K562 (cell line): ENCODE measurements around the gene ARAP1. TPM values are rescaled to one million over a fixed set of nuclear protein-coding genes. Genes with fewer than 3 reads are reported as not detected.

Experiments
- ATAC-seq: fragments of 200-7000 bp; cut with Tn5 transposase; 3 replicates; pipeline ENCODE4 v1.9.1; 2020; ENCODE audit warnings: moderate library complexity
- BruUV-seq: library from RNA; stranded (reverse); fragments of 400-500 nt; replicated peaks from 2 replicates; lab custom pipeline; 2021; lab: Mats Ljungman, UMichigan
- CTCF ChIA-PET: fragments of 300-600 bp; formaldehyde crosslinking; extraction: SDS; loops from one replicate; lab custom pipeline; 2021; ENCODE audit warnings: low intra/inter-chr PET ratio; lab: Yijun Ruan, JAX
- POLR2A ChIA-PET: fragments of 300-600, 350-650 bp; sonication (Branson Sonifier 250); formaldehyde crosslinking; extraction: SDS; loops from one replicate; lab custom pipeline; 2021; ENCODE audit warnings: antibody characterized with exemption, inconsistent platforms; lab: Yijun Ruan, JAX
- DNase-seq, 4 experiments: peaks; one replicate each; pipeline versions ENCODE4 v3.0.0 to v3.0.0-alpha.2; 2011 to 2018; ENCODE audit warnings: low spot score in 3 of 4, mixed read lengths in 3 of 4; ENCODE audit errors: extremely low read depth in 1 of 4
- FAIRE-seq: peaks from 2 replicates; lab custom pipeline; 2011; peaks lifted over from hg19 to GRCh38; lab: Jason Lieb, UNC
- H2AFZ ChIP-seq: 2 replicates; pipeline ENCODE4 v1.6.0; 2011; ENCODE audit warnings: low read depth, low read length, control low read depth, inconsistent platforms
- H3K27ac ChIP-seq: fragments of 200-600 bp; 3 replicates; pipeline ENCODE4 v1.8.0; 2011; ENCODE audit warnings: low read depth, mild to moderate bottlenecking, control low read depth, inconsistent platforms, low read length, moderate library complexity, mixed read lengths; ENCODE audit errors: extremely low read depth
- H3K27me3 ChIP-seq, 2 experiments: fragments of 300-600 bp in 1 of 2; 2 replicates in 1 of 2; 3 replicates in 1 of 2; pipeline versions ENCODE4 v1.6.0 to v1.8.0; 2011; ENCODE audit warnings: inconsistent platforms in 2 of 2, low read length in 2 of 2, mild to moderate bottlenecking in 1 of 2, mixed read lengths in 1 of 2, moderate library complexity in 1 of 2; ENCODE audit not compliant: control insufficient read depth in 2 of 2, insufficient read depth in 2 of 2
- H3K36me3 ChIP-seq: fragments of 300-600 bp; 3 replicates; pipeline ENCODE4 v1.8.0; 2011; ENCODE audit warnings: mild to moderate bottlenecking, low read length, inconsistent platforms; ENCODE audit not compliant: control insufficient read depth, insufficient read depth
- H3K4me1 ChIP-seq, 2 experiments: fragments of 200-600 bp in 1 of 2; replicated peaks in 1 of 2; 2 replicates in 1 of 2; 3 replicates in 1 of 2; pipeline versions ENCODE4 v1.5.1 to v1.8.0; 2011; ENCODE audit warnings: inconsistent platforms in 2 of 2, low read length in 2 of 2, mild to moderate bottlenecking in 1 of 2, mixed read lengths in 1 of 2, moderate library complexity in 1 of 2; ENCODE audit not compliant: control insufficient read depth in 2 of 2, insufficient read depth in 2 of 2
- H3K4me2 ChIP-seq: 2 replicates; pipeline ENCODE4 v1.6.1; 2011; ENCODE audit warnings: low read length, control low read depth, inconsistent platforms, mixed read lengths; ENCODE audit not compliant: insufficient read depth
- H3K4me3 ChIP-seq: fragments of 200-600 bp; sonication (generic), shearing (Covaris generic); 2 replicates; pipeline ENCODE4 v1.5.1; 2016; ENCODE audit warnings: control low read depth, inconsistent platforms
- H3K79me2 ChIP-seq: fragments of 200-600 bp; 3 replicates; pipeline ENCODE4 v1.8.0; 2011; ENCODE audit warnings: low read length, inconsistent platforms; ENCODE audit not compliant: control insufficient read depth, insufficient read depth
- H3K9ac ChIP-seq, 2 experiments: 2 replicates each; pipeline versions ENCODE4 v1.6.0 to v1.6.1; 2011; ENCODE audit warnings: low read depth in 2 of 2, low read length in 2 of 2, control low read depth in 1 of 2, inconsistent platforms in 1 of 2, mild to moderate bottlenecking in 1 of 2, mixed read lengths in 1 of 2; ENCODE audit not compliant: insufficient read depth in 1 of 2
- H3K9me1 ChIP-seq: one replicate; pipeline ENCODE4 v1.6.0; 2011; ENCODE audit warnings: inconsistent platforms, mild to moderate bottlenecking, low read length, moderate library complexity; ENCODE audit not compliant: control insufficient read depth, insufficient read depth
- H3K9me3 ChIP-seq: replicated peaks from 2 replicates; pipeline ENCODE4 v1.5.1; 2011; ENCODE audit warnings: low read depth, low read length, inconsistent platforms; ENCODE audit not compliant: control insufficient read depth, insufficient read depth
- H4K20me1 ChIP-seq: replicated peaks from 2 replicates; pipeline ENCODE4 v1.6.1; 2011; ENCODE audit warnings: low read length, inconsistent platforms, mixed read lengths; ENCODE audit not compliant: control insufficient read depth, insufficient read depth
- CBFB ChIP-seq: sonication (generic); formaldehyde crosslinking; IDR thresholded peaks from 2 replicates; pipeline ENCODE4 v1.4.0; 2020; ENCODE audit warnings: mild to moderate bottlenecking, missing genetic modification reagents
- POLR2AphosphoS5 ChIP-seq: IDR thresholded peaks from 2 replicates; pipeline ENCODE4 v1.6.1; 2011; ENCODE audit warnings: mild to moderate bottlenecking, low read depth, low read length, moderate library complexity; ENCODE audit not compliant: control insufficient read depth, insufficient read depth
- TAF9B ChIP-seq: fragments of 450-650 bp; IDR thresholded peaks from 2 replicates; pipeline ENCODE4 v1.6.1; 2018; ENCODE audit warnings: mild to moderate bottlenecking; ENCODE audit not compliant: partially characterized antibody
- TCF15 ChIP-seq: fragments of 250-450 bp; sonication (Bioruptor Pico); IDR thresholded peaks from 2 replicates; pipeline ENCODE4 v1.8.0; 2022; ENCODE audit warnings: moderate library complexity, mild to moderate bottlenecking, inconsistent platforms
- ZFP36 ChIP-seq: fragments of 150-350 bp; IDR thresholded peaks from 2 replicates; pipeline ENCODE4 v1.6.1; 2018; ENCODE audit warnings: low read length, low read depth; ENCODE audit not compliant: partially characterized antibody
- WGBS: fragments of 100-300 bp; shearing (Covaris generic); methylation state at CpG from one replicate; pipeline ENCODE4 v1.1.6; 2016; ENCODE audit warnings: low coverage, mixed read lengths; ENCODE audit not compliant: insufficient coverage; ENCODE audit errors: missing lambda C conversion rate; 5-methylcytosine and 5-hydroxymethylcytosine counted together
- in situ Hi-C: fragments of 300-500 bp; cut with MboI; formaldehyde crosslinking; loops from 4 replicates; pipeline ENCODE4 v1.15.0; 2018; ENCODE audit warnings: inconsistent platforms, mixed read lengths
- intact Hi-C: fragments of 100-400 bp; cut with micrococcal nuclease; formaldehyde crosslinking; loops from 2 replicates; pipeline ENCODE4 v1.14.2; 2022
- polyA plus RNA-seq, 8 experiments: library from polyadenylated mRNA; depleted of rRNA in 4 of 8; stranded (reverse) in 5 of 8; unstranded in 3 of 8; fragments of >200 nt; fragmentation: Nextera tagmentation in 2 of 8; fragmentation: Illumina TruSeq in 1 of 8; extraction: Ambion mirVana in 2 of 8; extraction: Trizol in 1 of 8; gene quantifications; 2 replicates each; pipeline versions ENCODE4 v1.2.1 to v1.2.3, GENCODE V29; 2011 to 2014; ENCODE audit warnings: inconsistent platforms in 1 of 8, missing spikeins in 1 of 8
- total RNA-seq, 7 experiments: library from RNA; depleted of rRNA in 6 of 7; stranded (reverse); fragments of >200 nt in 6 of 7; fragmentation: Illumina TruSeq in 2 of 7; extraction: Trizol in 2 of 7; gene quantifications; 2 replicates each; pipeline versions ENCODE4 v1.2.1 to v1.2.3, GENCODE V29; 2011 to 2021; ENCODE audit warnings: low replicate concordance in 1 of 7

Gene ARAP1
- total and polyA plus RNA-seq, 9 of the 15 experiments (the other 6 are each of a cell fraction or from before 2014, with no cell fraction given), result 0.23 to 67.0 (median 24.6) TPM

- Histone ChIP-seq H3K4me1 (peaks cover 11 to 28% of the 10 kb centered on the region in 2 experiments; a peak in 4 of 5 replicates), H3K27me3 (no peaks in the 10 kb centered on the region), H2AFZ (no peak overlapping the region), H3K9ac (peak overlapping the region in 1 of 2 experiments; percentile 87; a peak in 2 of 4 replicates), H3K27ac (no peak overlapping the region), H3K79me2 (peaks cover 56% of the 10 kb centered on the region), H3K36me3 (peaks cover 80% of the 10 kb centered on the region), H3K4me3 (no peak overlapping the region), H3K4me2 (peak overlapping the region; percentile 78; the same call in 1 of the 2 replicates), H3K9me1 (no peaks in the 10 kb centered on the region), H3K9me3 (no peaks in the 10 kb centered on the region), H4K20me1 (no peaks in the 10 kb centered on the region)
- intact Hi-C loops, result no loop called here
- no TSS peak for BruUV-seq
- in situ Hi-C loops, result loop anchor here (10.0 kb wide), 1 partner anchor 464 kb away; no protein-coding TSS in a partner anchor
- POLR2A ChIA-PET, result interaction anchor here (1.1 kb wide), 1 partner anchor 108 kb away, joined by 5 read pairs; no protein-coding TSS in a partner anchor
- FAIRE-seq (no peak), DNase-seq (no peak), ATAC-seq (no peak)
- TF ChIP-seq ZFP36, result peak; percentile 73
- TF ChIP-seq CBFB (CRISPR knock-in tag), result no peak
- CTCF ChIA-PET, result no interaction called here
- 87% methylated on average over 4 of the region's 4 CpGs for WGBS
Observed at GRCh38 chr11:72720784-72721183, 31.4 kb downstream of the ARAP1 start.

DNA sequence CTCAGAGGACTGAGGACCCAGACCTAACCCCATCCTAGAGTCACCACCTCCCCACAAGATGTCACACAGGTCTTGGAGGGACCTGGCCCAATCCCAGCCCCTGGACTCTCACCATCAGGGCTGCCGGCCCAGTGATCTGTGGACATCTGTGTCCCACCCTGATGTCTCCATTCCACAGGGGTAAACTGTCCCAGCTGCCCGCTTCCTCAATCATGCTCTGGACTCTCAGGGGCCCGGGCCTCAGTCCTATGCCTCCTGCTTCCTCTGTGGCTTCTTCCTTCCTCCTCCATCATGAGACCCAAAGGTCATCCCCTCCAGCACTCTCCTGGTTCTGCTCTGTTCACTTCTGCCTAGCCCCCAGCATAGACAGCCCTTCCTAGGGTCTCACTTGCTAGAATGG lies 32.2 kb downstream of the ARAP1 start:
- H2AFZ ChIP-seq, result no peak overlapping the region
- ChIA-PET CTCF (no interaction called here), POLR2A (interaction anchor here (1.1 kb wide), 1 partner anchor 109 kb away, joined by 5 read pairs; no protein-coding TSS in a partner anchor)
- 88% methylated on average over 3 of the region's 3 CpGs for WGBS
- no peaks in the 10 kb centered on the region for H4K20me1 ChIP-seq
- H3K9ac ChIP-seq, result peak overlapping the region in 1 of 2 experiments; percentile 24; a peak in 2 of 4 replicates
- H3K27me3 ChIP-seq, result no peaks in the 10 kb centered on the region
- H3K79me2 ChIP-seq, result peaks cover 53% of the 10 kb centered on the region
- peaks cover 11 to 27% of the 10 kb centered on the region in 2 experiments; a peak in 4 of 5 replicates for H3K4me1 ChIP-seq
- peaks cover 76% of the 10 kb centered on the region for H3K36me3 ChIP-seq
- H3K9me3 ChIP-seq, result no peaks in the 10 kb centered on the region
- DNase-seq (no peak), FAIRE-seq (no peak), ATAC-seq (no peak)
- in situ Hi-C loops (loop anchor here (10.0 kb wide), 1 partner anchor 465 kb away; no protein-coding TSS in a partner anchor), intact Hi-C loops (no loop called here)
- no peak overlapping the region for H3K4me2 ChIP-seq
- no peaks in the 10 kb centered on the region for H3K9me1 ChIP-seq
- H3K4me3 ChIP-seq, result no peak overlapping the region
- no TSS peak for BruUV-seq
- no peak for TF ChIP-seq TCF15 (CRISPR knock-in tag)
- no peak for TF ChIP-seq TAF9B
- TF ChIP-seq POLR2AphosphoS5, result no peak
- H3K27ac ChIP-seq, result no peak overlapping the region
